GM23338 (cell line): ENCODE data around the gene OR5AU1. TPM values are rescaled to one million over a fixed set of nuclear protein-coding genes. Genes with fewer than 3 reads are reported as not detected.

Experiments
- ATAC-seq: fragments of 200-7000 bp; cut with Tn5 transposase; 3 replicates; pipeline ENCODE4 v1.9.1; 2020
- DNase-seq: peaks from one replicate; pipeline ENCODE4 v3.0.0-alpha.2; 2015; ENCODE audit warnings: low spot score
- H2AFZ ChIP-seq: fragments of 200-600 bp; sonication (generic); 2 replicates; pipeline ENCODE4 v1.8.0; 2016; ENCODE audit warnings: antibody characterized with exemption, mild to moderate bottlenecking, moderate library complexity
- H3F3A ChIP-seq: fragments of 200-600 bp; sonication (generic); replicated peaks from 2 replicates; pipeline ENCODE4 v1.8.0; 2017; ENCODE audit warnings: antibody characterized with exemption, mixed run types, low read depth
- H3K27ac ChIP-seq: fragments of 200-600 bp; sonication (generic); 2 replicates; pipeline ENCODE4 v1.6.1; 2016; ENCODE audit warnings: low read depth
- H3K27me3 ChIP-seq: fragments of 200-600 bp; sonication (generic); 2 replicates; pipeline ENCODE4 v1.8.0; 2016; ENCODE audit warnings: mild to moderate bottlenecking, mixed run types, moderate library complexity; ENCODE audit not compliant: insufficient read depth
- H3K36me3 ChIP-seq: fragments of 200-600 bp; sonication (generic); 2 replicates; pipeline ENCODE4 v1.8.0; 2016; ENCODE audit warnings: mild to moderate bottlenecking; ENCODE audit not compliant: insufficient read depth
- H3K4me1 ChIP-seq: fragments of 200-600 bp; sonication (generic); 2 replicates; pipeline ENCODE4 v1.8.0; 2016; ENCODE audit warnings: mild to moderate bottlenecking, moderate library complexity; ENCODE audit not compliant: insufficient read depth
- H3K4me2 ChIP-seq: fragments of 200-600 bp; sonication (generic); 2 replicates; pipeline ENCODE4 v1.7.1; 2017; ENCODE audit warnings: mixed run types
- H3K4me3 ChIP-seq: fragments of 200-600 bp; sonication (generic); 2 replicates; pipeline ENCODE4 v1.6.1; 2016; ENCODE audit warnings: mixed run types
- H3K79me2 ChIP-seq: fragments of 200-600 bp; sonication (generic); replicated peaks from 2 replicates; pipeline ENCODE4 v1.8.0; 2017; ENCODE audit warnings: mild to moderate bottlenecking; ENCODE audit not compliant: insufficient read depth
- H3K9me2 ChIP-seq: fragments of 200-600 bp; sonication (generic); 2 replicates; pipeline ENCODE4 v1.8.0; 2017; ENCODE audit not compliant: insufficient read depth
- H4K20me1 ChIP-seq: fragments of 200-600 bp; sonication (generic); replicated peaks from 2 replicates; pipeline ENCODE4 v1.8.0; 2017; ENCODE audit warnings: mild to moderate bottlenecking; ENCODE audit not compliant: insufficient read depth
- H3K27ac Mint-ChIP-seq: 2 replicates; pipeline ENCODE4 v1.8.0; 2020; ENCODE audit warnings: inconsistent platforms, mild to moderate bottlenecking, moderate library complexity, mixed read lengths
- H3K27me3 Mint-ChIP-seq: 3 replicates; pipeline ENCODE4 v1.8.0; 2022; ENCODE audit warnings: low read depth, mild to moderate bottlenecking, moderate library complexity, mixed read lengths, inconsistent platforms; ENCODE audit not compliant: insufficient read depth, poor library complexity
- H3K36me3 Mint-ChIP-seq: 3 replicates; pipeline ENCODE4 v1.8.0; 2021; ENCODE audit warnings: low read depth, mild to moderate bottlenecking, inconsistent platforms, moderate library complexity, mixed read lengths
- H3K4me1 Mint-ChIP-seq: 3 replicates; pipeline ENCODE4 v1.8.0; 2020; ENCODE audit warnings: mild to moderate bottlenecking, inconsistent platforms, mixed read lengths
- H3K4me3 Mint-ChIP-seq: 3 replicates; pipeline ENCODE4 v1.8.0; 2021; ENCODE audit warnings: moderate library complexity, mild to moderate bottlenecking, inconsistent platforms, mixed read lengths
- H3K9me3 Mint-ChIP-seq: 3 replicates; pipeline ENCODE4 v1.8.0; 2020; ENCODE audit warnings: moderate library complexity, mild to moderate bottlenecking, inconsistent platforms, mixed read lengths
- JUNB ChIP-seq: IDR thresholded peaks from one replicate; pipeline ENCODE4 v1.6.1; 2016; ENCODE audit warnings: antibody characterized with exemption; ENCODE audit not compliant: unreplicated experiment
- NANOG ChIP-seq: IDR thresholded peaks from 2 replicates; pipeline ENCODE4 v1.6.1; 2016; ENCODE audit warnings: antibody characterized with exemption, borderline replicate concordance
- ZNF331 ChIP-seq: fragments of 250-450 bp; sonication (Bioruptor Pico); IDR thresholded peaks from 2 replicates; pipeline ENCODE4 v1.5.0; 2020; ENCODE audit warnings: low read depth, mild to moderate bottlenecking, moderate library complexity
- polyA plus RNA-seq: library from polyadenylated mRNA; unstranded; fragments of >200 nt; fragmentation: Nextera tagmentation; extraction: Ambion mirVana; gene quantifications from 2 replicates; pipeline ENCODE4 v1.2.1, GENCODE V29; 2016
- total RNA-seq: library from RNA; depleted of rRNA; stranded (reverse); fragments of >200 nt; shearing (Covaris generic); gene quantifications from 2 replicates; pipeline ENCODE4 v1.2.3, GENCODE V29; 2014
- TF ChIP-seq, protein P1 (sequence below): fragments of 250-450 bp; sonication (Bioruptor Pico); IDR thresholded peaks from 2 replicates; pipeline ENCODE4 v1.5.0; 2020; ENCODE audit warnings: mild to moderate bottlenecking, moderate library complexity
- TF ChIP-seq, protein P2 (sequence below), 2 experiments: fragments of 200-600 bp in 1 of 2; sonication (generic) in 1 of 2; conservative IDR thresholded peaks; 2 replicates each; pipeline versions ENCODE4 v1.5.1 to v1.6.1; 2016 to 2017; ENCODE audit warnings: antibody characterized with exemption in 2 of 2, low read depth in 2 of 2, mild to moderate bottlenecking in 2 of 2, moderate library complexity in 1 of 2

Gene OR5AU1
- total and polyA plus RNA-seq, 2 experiments from 2014 or later, result not detected

DNA sequence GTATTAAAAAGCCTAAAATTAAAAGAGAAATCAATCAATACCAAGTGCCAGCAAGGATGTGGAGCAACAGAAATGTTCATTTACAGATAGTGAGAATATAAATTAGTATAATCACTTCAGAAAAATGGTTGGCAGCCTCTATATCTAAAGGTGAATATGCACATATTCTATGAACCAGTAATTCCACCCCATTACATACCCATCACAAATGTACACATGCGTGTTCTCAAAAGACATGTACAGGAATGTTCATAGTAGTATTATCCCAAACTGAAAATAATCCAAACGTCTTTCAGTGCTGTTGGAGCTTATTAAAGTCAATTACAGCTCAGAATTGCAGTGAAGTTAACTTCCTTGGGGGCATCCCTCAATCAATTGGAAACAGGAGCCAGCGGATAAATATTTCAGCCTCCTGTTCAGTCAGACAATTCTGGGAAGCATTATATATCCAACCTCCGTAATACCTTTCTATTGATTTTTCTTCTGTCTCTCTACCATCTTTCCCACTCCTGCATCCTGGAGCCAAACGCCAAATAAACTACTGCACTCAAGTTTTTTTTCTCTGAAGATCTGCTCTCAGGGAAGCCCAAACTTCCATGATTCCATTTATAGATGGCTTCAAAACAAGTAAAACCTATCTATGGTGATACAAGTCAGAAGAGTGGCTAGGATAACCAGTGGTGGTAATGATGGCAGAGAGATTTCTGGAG is 45.0 kb upstream of the OR5AU1 start:
- Mint-ChIP-seq H3K27me3 (peaks cover 18% of the 10 kb centered on the region), H3K9me3 (peaks cover 3% of the 10 kb centered on the region; the same call in 1 of the 3 replicates), H3K4me1 (peaks cover 18% of the 10 kb centered on the region), H3K4me3 (no peak overlapping the region), H3K36me3 (peaks cover under 1% of the 10 kb centered on the region; the same call in 2 of the 3 replicates), H3K27ac (no peak overlapping the region)
- H3F3A ChIP-seq, result peaks cover 40% of the 10 kb centered on the region
- DNase-seq, result no peak
- peaks cover 14% of the 10 kb centered on the region; the same call in 1 of the 2 replicates for H4K20me1 ChIP-seq
- peaks cover 7% of the 10 kb centered on the region; the same call in 1 of the 2 replicates for H3K4me1 ChIP-seq
- TF ChIP-seq ZNF331 (CRISPR knock-in tag), result no peak
- TF ChIP-seq JUNB, result no peak
- TF ChIP-seq NANOG, result no peak
- TF ChIP-seq, protein P1, sequence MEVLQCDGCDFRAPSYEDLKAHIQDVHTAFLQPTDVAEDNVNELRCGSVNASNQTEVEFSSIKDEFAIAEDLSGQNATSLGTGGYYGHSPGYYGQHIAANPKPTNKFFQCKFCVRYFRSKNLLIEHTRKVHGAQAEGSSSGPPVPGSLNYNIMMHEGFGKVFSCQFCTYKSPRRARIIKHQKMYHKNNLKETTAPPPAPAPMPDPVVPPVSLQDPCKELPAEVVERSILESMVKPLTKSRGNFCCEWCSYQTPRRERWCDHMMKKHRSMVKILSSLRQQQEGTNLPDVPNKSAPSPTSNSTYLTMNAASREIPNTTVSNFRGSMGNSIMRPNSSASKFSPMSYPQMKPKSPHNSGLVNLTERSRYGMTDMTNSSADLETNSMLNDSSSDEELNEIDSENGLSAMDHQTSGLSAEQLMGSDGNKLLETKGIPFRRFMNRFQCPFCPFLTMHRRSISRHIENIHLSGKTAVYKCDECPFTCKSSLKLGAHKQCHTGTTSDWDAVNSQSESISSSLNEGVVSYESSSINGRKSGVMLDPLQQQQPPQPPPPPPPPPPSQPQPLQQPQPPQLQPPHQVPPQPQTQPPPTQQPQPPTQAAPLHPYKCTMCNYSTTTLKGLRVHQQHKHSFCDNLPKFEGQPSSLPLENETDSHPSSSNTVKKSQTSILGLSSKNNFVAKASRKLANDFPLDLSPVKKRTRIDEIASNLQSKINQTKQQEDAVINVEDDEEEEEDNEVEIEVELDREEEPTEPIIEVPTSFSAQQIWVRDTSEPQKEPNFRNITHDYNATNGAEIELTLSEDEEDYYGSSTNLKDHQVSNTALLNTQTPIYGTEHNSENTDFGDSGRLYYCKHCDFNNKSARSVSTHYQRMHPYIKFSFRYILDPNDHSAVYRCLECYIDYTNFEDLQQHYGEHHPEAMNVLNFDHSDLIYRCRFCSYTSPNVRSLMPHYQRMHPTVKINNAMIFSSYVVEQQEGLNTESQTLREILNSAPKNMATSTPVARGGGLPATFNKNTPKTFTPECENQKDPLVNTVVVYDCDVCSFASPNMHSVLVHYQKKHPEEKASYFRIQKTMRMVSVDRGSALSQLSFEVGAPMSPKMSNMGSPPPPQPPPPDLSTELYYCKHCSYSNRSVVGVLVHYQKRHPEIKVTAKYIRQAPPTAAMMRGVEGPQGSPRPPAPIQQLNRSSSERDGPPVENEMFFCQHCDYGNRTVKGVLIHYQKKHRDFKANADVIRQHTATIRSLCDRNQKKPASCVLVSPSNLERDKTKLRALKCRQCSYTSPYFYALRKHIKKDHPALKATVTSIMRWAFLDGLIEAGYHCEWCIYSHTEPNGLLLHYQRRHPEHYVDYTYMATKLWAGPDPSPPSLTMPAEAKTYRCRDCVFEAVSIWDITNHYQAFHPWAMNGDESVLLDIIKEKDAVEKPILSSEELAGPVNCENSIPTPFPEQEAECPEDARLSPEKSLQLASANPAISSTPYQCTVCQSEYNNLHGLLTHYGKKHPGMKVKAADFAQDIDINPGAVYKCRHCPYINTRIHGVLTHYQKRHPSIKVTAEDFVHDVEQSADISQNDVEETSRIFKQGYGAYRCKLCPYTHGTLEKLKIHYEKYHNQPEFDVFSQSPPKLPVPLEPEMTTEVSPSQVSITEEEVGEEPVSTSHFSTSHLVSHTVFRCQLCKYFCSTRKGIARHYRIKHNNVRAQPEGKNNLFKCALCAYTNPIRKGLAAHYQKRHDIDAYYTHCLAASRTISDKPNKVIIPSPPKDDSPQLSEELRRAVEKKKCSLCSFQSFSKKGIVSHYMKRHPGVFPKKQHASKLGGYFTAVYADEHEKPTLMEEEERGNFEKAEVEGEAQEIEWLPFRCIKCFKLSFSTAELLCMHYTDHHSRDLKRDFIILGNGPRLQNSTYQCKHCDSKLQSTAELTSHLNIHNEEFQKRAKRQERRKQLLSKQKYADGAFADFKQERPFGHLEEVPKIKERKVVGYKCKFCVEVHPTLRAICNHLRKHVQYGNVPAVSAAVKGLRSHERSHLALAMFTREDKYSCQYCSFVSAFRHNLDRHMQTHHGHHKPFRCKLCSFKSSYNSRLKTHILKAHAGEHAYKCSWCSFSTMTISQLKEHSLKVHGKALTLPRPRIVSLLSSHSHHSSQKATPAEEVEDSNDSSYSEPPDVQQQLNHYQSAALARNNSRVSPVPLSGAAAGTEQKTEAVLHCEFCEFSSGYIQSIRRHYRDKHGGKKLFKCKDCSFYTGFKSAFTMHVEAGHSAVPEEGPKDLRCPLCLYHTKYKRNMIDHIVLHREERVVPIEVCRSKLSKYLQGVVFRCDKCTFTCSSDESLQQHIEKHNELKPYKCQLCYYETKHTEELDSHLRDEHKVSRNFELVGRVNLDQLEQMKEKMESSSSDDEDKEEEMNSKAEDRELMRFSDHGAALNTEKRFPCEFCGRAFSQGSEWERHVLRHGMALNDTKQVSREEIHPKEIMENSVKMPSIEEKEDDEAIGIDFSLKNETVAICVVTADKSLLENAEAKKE (CRISPR knock-in tag), result no peak
- TF ChIP-seq, protein P2, sequence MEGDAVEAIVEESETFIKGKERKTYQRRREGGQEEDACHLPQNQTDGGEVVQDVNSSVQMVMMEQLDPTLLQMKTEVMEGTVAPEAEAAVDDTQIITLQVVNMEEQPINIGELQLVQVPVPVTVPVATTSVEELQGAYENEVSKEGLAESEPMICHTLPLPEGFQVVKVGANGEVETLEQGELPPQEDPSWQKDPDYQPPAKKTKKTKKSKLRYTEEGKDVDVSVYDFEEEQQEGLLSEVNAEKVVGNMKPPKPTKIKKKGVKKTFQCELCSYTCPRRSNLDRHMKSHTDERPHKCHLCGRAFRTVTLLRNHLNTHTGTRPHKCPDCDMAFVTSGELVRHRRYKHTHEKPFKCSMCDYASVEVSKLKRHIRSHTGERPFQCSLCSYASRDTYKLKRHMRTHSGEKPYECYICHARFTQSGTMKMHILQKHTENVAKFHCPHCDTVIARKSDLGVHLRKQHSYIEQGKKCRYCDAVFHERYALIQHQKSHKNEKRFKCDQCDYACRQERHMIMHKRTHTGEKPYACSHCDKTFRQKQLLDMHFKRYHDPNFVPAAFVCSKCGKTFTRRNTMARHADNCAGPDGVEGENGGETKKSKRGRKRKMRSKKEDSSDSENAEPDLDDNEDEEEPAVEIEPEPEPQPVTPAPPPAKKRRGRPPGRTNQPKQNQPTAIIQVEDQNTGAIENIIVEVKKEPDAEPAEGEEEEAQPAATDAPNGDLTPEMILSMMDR (conservative IDR thresholded peaks at IDR 0.05; ENCODE audit: low read depth in 2 of 2), result no peak
- H3K27ac ChIP-seq, result peak overlapping the region; percentile 46; the same call in 1 of the 2 replicates
- no peaks in the 10 kb centered on the region for H3K27me3 ChIP-seq
- no peaks in the 10 kb centered on the region for H3K9me2 ChIP-seq
- H3K4me3 ChIP-seq, result no peak overlapping the region
- H3K36me3 ChIP-seq, result no peaks in the 10 kb centered on the region
- H3K4me2 ChIP-seq, result no peak overlapping the region
- no peak overlapping the region for H2AFZ ChIP-seq
- no peaks in the 10 kb centered on the region for H3K79me2 ChIP-seq
- no peak for ATAC-seq
